WI38 (cell line): ENCODE data around the gene MRTFB.
"Not testable (repeated sequence)": the region's sequence is repeated elsewhere in the genome, so short reads cannot be mapped to it uniquely, and the experiment has no call there.

Experiments
- H3K4me3 ChIP-seq: 2 replicates; pipeline ENCODE4 v1.5.1; 2011; ENCODE audit warnings: low read depth, mild to moderate bottlenecking, control low read depth, low read length
- TF ChIP-seq, protein P1 (sequence below): IDR thresholded peaks from 2 replicates; pipeline ENCODE4 v1.5.1; 2012; ENCODE audit warnings: low read depth, mild to moderate bottlenecking, control low read depth, low read length

Gene MRTFB, protein sequence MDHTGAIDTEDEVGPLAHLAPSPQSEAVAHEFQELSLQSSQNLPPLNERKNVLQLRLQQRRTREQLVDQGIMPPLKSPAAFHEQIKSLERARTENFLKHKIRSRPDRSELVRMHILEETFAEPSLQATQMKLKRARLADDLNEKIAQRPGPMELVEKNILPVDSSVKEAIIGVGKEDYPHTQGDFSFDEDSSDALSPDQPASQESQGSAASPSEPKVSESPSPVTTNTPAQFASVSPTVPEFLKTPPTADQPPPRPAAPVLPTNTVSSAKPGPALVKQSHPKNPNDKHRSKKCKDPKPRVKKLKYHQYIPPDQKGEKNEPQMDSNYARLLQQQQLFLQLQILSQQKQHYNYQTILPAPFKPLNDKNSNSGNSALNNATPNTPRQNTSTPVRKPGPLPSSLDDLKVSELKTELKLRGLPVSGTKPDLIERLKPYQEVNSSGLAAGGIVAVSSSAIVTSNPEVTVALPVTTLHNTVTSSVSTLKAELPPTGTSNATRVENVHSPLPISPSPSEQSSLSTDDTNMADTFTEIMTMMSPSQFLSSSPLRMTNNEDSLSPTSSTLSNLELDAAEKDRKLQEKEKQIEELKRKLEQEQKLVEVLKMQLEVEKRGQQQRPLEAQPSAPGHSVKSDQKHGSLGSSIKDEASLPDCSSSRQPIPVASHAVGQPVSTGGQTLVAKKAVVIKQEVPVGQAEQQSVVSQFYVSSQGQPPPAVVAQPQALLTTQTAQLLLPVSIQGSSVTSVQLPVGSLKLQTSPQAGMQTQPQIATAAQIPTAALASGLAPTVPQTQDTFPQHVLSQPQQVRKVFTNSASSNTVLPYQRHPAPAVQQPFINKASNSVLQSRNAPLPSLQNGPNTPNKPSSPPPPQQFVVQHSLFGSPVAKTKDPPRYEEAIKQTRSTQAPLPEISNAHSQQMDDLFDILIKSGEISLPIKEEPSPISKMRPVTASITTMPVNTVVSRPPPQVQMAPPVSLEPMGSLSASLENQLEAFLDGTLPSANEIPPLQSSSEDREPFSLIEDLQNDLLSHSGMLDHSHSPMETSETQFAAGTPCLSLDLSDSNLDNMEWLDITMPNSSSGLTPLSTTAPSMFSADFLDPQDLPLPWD

DNA sequence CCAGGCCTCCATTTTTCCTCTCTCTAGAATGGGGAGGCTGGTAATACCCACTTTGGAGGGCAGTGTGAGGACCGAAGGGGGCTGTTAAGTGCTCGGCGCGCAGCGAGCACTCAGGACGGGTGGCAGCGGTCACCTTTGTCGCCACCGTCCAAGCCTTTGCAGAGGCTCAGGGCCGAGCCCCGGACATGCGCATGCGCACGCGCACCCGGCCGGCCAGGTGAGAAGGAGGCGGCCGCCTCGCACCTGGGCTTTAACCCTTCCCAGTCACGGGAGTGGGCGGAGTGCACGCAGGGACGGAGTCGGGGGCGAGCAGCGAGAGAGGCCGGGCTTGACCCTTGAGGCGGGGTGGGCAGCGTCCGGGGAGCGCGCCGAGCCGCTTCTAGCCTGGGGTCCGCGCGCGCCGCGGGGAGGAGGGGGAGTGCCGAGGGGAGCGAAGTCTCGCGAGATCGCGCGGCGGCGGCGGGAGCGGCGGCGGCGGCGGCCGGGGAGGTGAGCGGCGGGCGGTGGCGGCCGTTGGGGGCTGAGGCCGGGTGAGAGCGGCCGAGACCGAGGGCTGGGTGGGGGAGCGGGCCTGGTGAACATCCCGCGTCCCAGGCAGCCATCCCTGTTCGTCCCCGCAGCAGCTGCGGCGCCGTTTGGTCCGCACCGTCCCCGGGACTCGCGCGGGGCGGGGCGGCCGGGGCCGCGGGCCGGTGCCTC lies at the start of gene MRTFB:
Gene MRTFB, plus strand, starts transcription at position 443 of the 699 bp plus-strand sequence. CDS start 69,288 bp downstream, outside the sequence.
- TF ChIP-seq, protein P1, sequence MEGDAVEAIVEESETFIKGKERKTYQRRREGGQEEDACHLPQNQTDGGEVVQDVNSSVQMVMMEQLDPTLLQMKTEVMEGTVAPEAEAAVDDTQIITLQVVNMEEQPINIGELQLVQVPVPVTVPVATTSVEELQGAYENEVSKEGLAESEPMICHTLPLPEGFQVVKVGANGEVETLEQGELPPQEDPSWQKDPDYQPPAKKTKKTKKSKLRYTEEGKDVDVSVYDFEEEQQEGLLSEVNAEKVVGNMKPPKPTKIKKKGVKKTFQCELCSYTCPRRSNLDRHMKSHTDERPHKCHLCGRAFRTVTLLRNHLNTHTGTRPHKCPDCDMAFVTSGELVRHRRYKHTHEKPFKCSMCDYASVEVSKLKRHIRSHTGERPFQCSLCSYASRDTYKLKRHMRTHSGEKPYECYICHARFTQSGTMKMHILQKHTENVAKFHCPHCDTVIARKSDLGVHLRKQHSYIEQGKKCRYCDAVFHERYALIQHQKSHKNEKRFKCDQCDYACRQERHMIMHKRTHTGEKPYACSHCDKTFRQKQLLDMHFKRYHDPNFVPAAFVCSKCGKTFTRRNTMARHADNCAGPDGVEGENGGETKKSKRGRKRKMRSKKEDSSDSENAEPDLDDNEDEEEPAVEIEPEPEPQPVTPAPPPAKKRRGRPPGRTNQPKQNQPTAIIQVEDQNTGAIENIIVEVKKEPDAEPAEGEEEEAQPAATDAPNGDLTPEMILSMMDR = no peak
- H3K4me3 ChIP-seq = peak within 1 kb of the TSS; percentile 83

GRCh38 chr16:14023526-14023925 lies 47.6 kb upstream of the MRTFB start:
- H3K4me3 ChIP-seq = not testable (repeated sequence)

GRCh38 chr16:14024283-14024682 lies 46.8 kb upstream of the MRTFB start:
- TF ChIP-seq, protein P1 = no peak
- H3K4me3 ChIP-seq = no peak overlapping the region

GRCh38 chr16:14026572-14027285 lies 44.4 kb upstream of the MRTFB start:
- no peak overlapping the region for H3K4me3 ChIP-seq

GRCh38 chr16:14028202-14028601 lies 42.9 kb upstream of the MRTFB start:
- H3K4me3 ChIP-seq = no peak overlapping the region
- TF ChIP-seq, protein P1 = no peak

More at GRCh38 chr16:14026572-14027285, 44.4 kb upstream of the MRTFB start:
- TF ChIP-seq, protein P1 = no peak

- TF ChIP-seq, protein P1 = no peak
- H3K4me3 ChIP-seq = no peak overlapping the region
Observed at GRCh38 chr16:14029658-14030057, 41.5 kb upstream of the MRTFB start.
